HepG2 (cell line): ENCODE data around the gene SLC25A25.
"Not testable (repeated sequence)": the region's sequence is repeated elsewhere in the genome, so short reads cannot be mapped to it uniquely, and the experiment has no call there.

Source experiments
- EHMT2 ChIP-seq: fragments of 200-600 bp; sonication (generic); IDR thresholded peaks from 2 replicates; pipeline ENCODE4 v1.7.0; 2017; ENCODE audit warnings: antibody characterized with exemption, low read depth, low read length, borderline replicate concordance
- JUND ChIP-seq: sonication (generic); formaldehyde crosslinking; IDR thresholded peaks from 2 replicates; pipeline ENCODE4 v1.8.0; 2022; ENCODE audit warnings: mild to moderate bottlenecking, missing genetic modification reagents
- KAT7 ChIP-seq: IDR thresholded peaks from 2 replicates; pipeline ENCODE4 v1.6.1; 2018; ENCODE audit warnings: borderline replicate concordance, missing compliant biosample characterization
- MEF2D ChIP-seq: sonication (generic); formaldehyde crosslinking; IDR thresholded peaks from 2 replicates; pipeline ENCODE4 v1.5.1; 2020; ENCODE audit warnings: mild to moderate bottlenecking, missing genetic modification reagents
- POLR2G ChIP-seq: fragments of 200-400 bp; formaldehyde crosslinking; IDR thresholded peaks from 2 replicates; pipeline ENCODE4 v1.6.1; 2018; ENCODE audit warnings: mild to moderate bottlenecking, low read depth, low read length, moderate library complexity
- RFXAP ChIP-seq: sonication (generic); formaldehyde crosslinking; IDR thresholded peaks from 2 replicates; pipeline ENCODE4 v1.4.0; 2020; ENCODE audit warnings: missing genetic modification reagents, borderline replicate concordance
- TF ChIP-seq, protein P1 (sequence below), 2 experiments: sonication (generic) in 1 of 2; formaldehyde crosslinking in 1 of 2; IDR thresholded peaks; 2 replicates each; pipeline versions ENCODE4 v1.5.1 to v1.6.1; 2011 to 2020; ENCODE audit warnings: borderline replicate concordance in 1 of 2, low read depth in 1 of 2, low read length in 1 of 2, mild to moderate bottlenecking in 1 of 2, missing genetic modification reagents in 1 of 2, moderate library complexity in 1 of 2

DNA sequence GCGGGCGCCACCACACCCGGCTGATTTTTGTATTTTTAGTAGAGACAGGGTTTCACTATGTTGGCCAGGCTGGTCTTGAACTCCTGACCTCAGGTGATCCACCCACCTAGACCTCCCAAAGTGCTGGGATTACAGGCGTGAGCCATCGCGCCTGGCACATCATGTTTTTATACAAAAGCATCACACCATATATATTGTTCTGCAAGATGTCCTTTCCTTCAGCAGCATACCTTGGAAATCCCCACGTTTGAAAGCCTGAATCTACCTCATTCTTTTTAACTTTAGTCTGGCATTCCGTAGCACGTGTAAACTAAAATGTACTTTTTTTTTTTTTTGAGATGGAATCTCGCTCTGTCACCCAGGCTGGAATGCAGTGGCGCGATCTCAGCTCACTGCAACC is 44.4 kb upstream of the SLC25A25 start:
- TF ChIP-seq POLR2G; KAT7; EHMT2; JUND (CRISPR knock-in tag); MEF2D (CRISPR knock-in tag); RFXAP: not testable (repeated sequence)
- TF ChIP-seq, protein P1, sequence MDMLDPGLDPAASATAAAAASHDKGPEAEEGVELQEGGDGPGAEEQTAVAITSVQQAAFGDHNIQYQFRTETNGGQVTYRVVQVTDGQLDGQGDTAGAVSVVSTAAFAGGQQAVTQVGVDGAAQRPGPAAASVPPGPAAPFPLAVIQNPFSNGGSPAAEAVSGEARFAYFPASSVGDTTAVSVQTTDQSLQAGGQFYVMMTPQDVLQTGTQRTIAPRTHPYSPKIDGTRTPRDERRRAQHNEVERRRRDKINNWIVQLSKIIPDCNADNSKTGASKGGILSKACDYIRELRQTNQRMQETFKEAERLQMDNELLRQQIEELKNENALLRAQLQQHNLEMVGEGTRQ (IDR thresholded peaks at IDR 0.05; ENCODE audit: low read depth, low read length), result not testable (repeated sequence)
- TF ChIP-seq, protein P1 (CRISPR knock-in tag; IDR thresholded peaks at IDR 0.05; ENCODE audit: borderline replicate concordance), result not testable (repeated sequence)
